Suprapubic skin (tissue), 4 donors: ENCODE results near the gene SPECC1. TPM values are rescaled to one million over a fixed set of nuclear protein-coding genes. Genes with fewer than 3 reads are reported as not detected.

ENCODE experiments used
- DNase-seq, 2 donors: peaks; one replicate each; pipeline ENCODE4 v3.0.0-alpha.2; 2019; ENCODE audit warnings: low spot score in 2 of 2
- H3K27ac ChIP-seq: fragments of 200-600 bp; sonication (generic); one replicate; pipeline ENCODE4 v1.5.1; 2019
- H3K27me3 ChIP-seq: fragments of 200-600 bp; sonication (generic); one replicate; pipeline ENCODE4 v1.5.1; 2019
- H3K36me3 ChIP-seq: fragments of 200-600 bp; sonication (generic); one replicate; pipeline ENCODE4 v1.5.1; 2019
- H3K4me1 ChIP-seq: fragments of 200-600 bp; sonication (generic); one replicate; pipeline ENCODE4 v1.5.1; 2019
- H3K4me3 ChIP-seq: fragments of 200-600 bp; sonication (generic); one replicate; pipeline ENCODE4 v1.5.1; 2019; ENCODE audit warnings: mild to moderate bottlenecking
- H3K9me3 ChIP-seq: fragments of 200-600 bp; sonication (generic); one replicate; pipeline ENCODE4 v1.5.1; 2019
- CTCF ChIP-seq, 2 donors: fragments of 200-600 bp in 1 of 2; fragments of 450-650 bp in 1 of 2; sonication (generic) in 1 of 2; IDR thresholded peaks; one replicate each; pipeline ENCODE4 v1.5.1; 2016 to 2019; ENCODE audit warnings: antibody characterized with exemption in 2 of 2, mild to moderate bottlenecking in 1 of 2, moderate library complexity in 1 of 2
- EP300 ChIP-seq: sonication (generic); formaldehyde crosslinking; IDR thresholded peaks from one replicate; pipeline ENCODE4 v1.6.1; 2017; ENCODE audit warnings: antibody characterized with exemption
- POLR2A ChIP-seq, 2 donors: fragments of 450-650 bp; IDR thresholded peaks; one replicate each; pipeline ENCODE4 v1.6.1; 2017; ENCODE audit warnings: antibody characterized with exemption in 2 of 2, mild to moderate bottlenecking in 2 of 2, moderate library complexity in 2 of 2
- POLR2AphosphoS5 ChIP-seq, 3 donors: sonication (generic); formaldehyde crosslinking; IDR thresholded peaks; one replicate each; pipeline ENCODE4 v1.6.1; 2017; ENCODE audit warnings: antibody characterized with exemption in 3 of 3
- WGBS: methylation state at CpG from one replicate; pipeline ENCODE4 v1.1.5; 2018; 5-methylcytosine and 5-hydroxymethylcytosine counted together
- total RNA-seq, 4 donors: library from RNA; depleted of rRNA; stranded (reverse); fragments of >200 nt; gene quantifications; one replicate each; pipeline ENCODE4 v1.1.0, GENCODE V29; 2016

The SPECC1 gene
- total RNA-seq, 4 donors from 2014 or later = 12.2 to 18.1 (median 16.4) TPM

- Histone ChIP-seq H3K36me3 (no peaks in the 10 kb centered on the region), H3K27me3 (no peaks in the 10 kb centered on the region), H3K9me3 (no peaks in the 10 kb centered on the region), H3K4me1 (no peaks in the 10 kb centered on the region), H3K27ac (no peak overlapping the region), H3K4me3 (no peak overlapping the region)
- DNase-seq = no peak
- TF ChIP-seq EP300 (no peak), CTCF (IDR thresholded peaks at IDR 0.05) (no peak), POLR2AphosphoS5 (IDR thresholded peaks at IDR 0.05) (no peak), POLR2A (IDR thresholded peaks at IDR 0.05) (no peak)
- WGBS = 84% methylated on average over 5 of the region's 5 CpGs
Measured at GRCh38 chr17:20197272-20197926, 188.2 kb downstream of the SPECC1 start.

GRCh38 chr17:20200016-20200795 is 191.0 kb downstream of the SPECC1 start:
- 79% methylated on average over 5 of the region's 5 CpGs for WGBS
- H3K4me1 ChIP-seq = no peaks in the 10 kb centered on the region
- DNase-seq = no peak

GRCh38 chr17:20200865-20201458 is 191.8 kb downstream of the SPECC1 start:
- DNase-seq = no peak
- WGBS = 86% methylated on average over 10 of the region's 10 CpGs
- no peak for TF ChIP-seq POLR2AphosphoS5 (IDR thresholded peaks at IDR 0.05)
- no peaks in the 10 kb centered on the region for H3K36me3 ChIP-seq
- no peaks in the 10 kb centered on the region for H3K27me3 ChIP-seq
- peaks cover 2% of the 10 kb centered on the region for H3K4me1 ChIP-seq
- no peaks in the 10 kb centered on the region for H3K9me3 ChIP-seq
- no peak overlapping the region for H3K27ac ChIP-seq
- H3K4me3 ChIP-seq = no peak overlapping the region

More at GRCh38 chr17:20200016-20200795, 191.0 kb downstream of the SPECC1 start:
- TF ChIP-seq EP300 (no peak), POLR2AphosphoS5 (IDR thresholded peaks at IDR 0.05) (no peak), CTCF (IDR thresholded peaks at IDR 0.05) (no peak), POLR2A (IDR thresholded peaks at IDR 0.05) (no peak)
- Histone ChIP-seq H3K27me3 (no peaks in the 10 kb centered on the region), H3K36me3 (no peaks in the 10 kb centered on the region), H3K27ac (no peak overlapping the region), H3K4me3 (no peak overlapping the region), H3K9me3 (no peaks in the 10 kb centered on the region)

GRCh38 chr17:20202141-20202621 is 193.0 kb downstream of the SPECC1 start:
- Histone ChIP-seq H3K27ac (no peak overlapping the region), H3K4me1 (peaks cover 14% of the 10 kb centered on the region), H3K4me3 (no peak overlapping the region), H3K36me3 (no peaks in the 10 kb centered on the region), H3K27me3 (no peaks in the 10 kb centered on the region), H3K9me3 (no peaks in the 10 kb centered on the region)
- 87% methylated on average over 3 of the region's 3 CpGs for WGBS
- DNase-seq = no peak
- TF ChIP-seq POLR2A (IDR thresholded peaks at IDR 0.05) = no peak
- no peak for TF ChIP-seq POLR2AphosphoS5 (IDR thresholded peaks at IDR 0.05)
- no peak for TF ChIP-seq EP300
- no peak for TF ChIP-seq CTCF (IDR thresholded peaks at IDR 0.05)

- DNase-seq = no peak
- H3K9me3 ChIP-seq = no peaks in the 10 kb centered on the region
- no peak overlapping the region for H3K27ac ChIP-seq
- H3K36me3 ChIP-seq = no peaks in the 10 kb centered on the region
- WGBS = 96% methylated on average over 2 of the region's 2 CpGs
- no peak overlapping the region for H3K4me3 ChIP-seq
- H3K27me3 ChIP-seq = no peaks in the 10 kb centered on the region
- H3K4me1 ChIP-seq = peaks cover 18% of the 10 kb centered on the region
- TF ChIP-seq EP300 = no peak
- no peak for TF ChIP-seq POLR2AphosphoS5 (IDR thresholded peaks at IDR 0.05)
- no peak for TF ChIP-seq CTCF (IDR thresholded peaks at IDR 0.05)
- no peak for TF ChIP-seq POLR2A (IDR thresholded peaks at IDR 0.05)
Measured at GRCh38 chr17:20203018-20203417, 193.9 kb downstream of the SPECC1 start.
